ENCODE results near the gene AGBL3.
A peak's percentile ranks its signal among the peaks of the same experiment; 100 is the strongest.

The AGBL3 gene

DNA sequence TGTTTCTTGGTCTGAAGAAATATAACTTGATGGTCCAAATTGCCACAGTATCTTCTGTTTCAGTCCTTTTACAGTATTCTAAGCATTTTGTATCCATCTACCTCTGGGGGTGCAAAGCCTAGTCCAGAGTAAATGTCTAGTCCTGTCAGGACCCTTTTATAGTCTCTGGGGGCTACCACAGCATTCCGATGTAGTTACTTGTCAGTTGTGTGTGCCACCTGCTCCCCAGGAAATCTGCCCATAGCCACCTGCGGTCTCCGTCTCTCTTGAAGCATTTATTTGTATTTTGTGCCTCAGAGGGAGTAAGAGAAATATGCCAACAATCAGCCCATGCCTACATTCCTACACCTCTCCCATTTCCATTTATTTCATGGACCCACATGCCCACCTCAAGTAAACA, 12.8 kb downstream of the AGBL3 start:
- Histone ChIP-seq H2BK15ac (ENCODE audit: low read depth, poor library complexity, severe bottlenecking) (no peak overlapping the region), H2AFZ (ENCODE audit: low read depth, low read length) (no peak overlapping the region), H3K79me1 (replicated peaks; ENCODE audit: low read length, poor library complexity, severe bottlenecking) (no peaks in the 10 kb centered on the region), H3K36me3 (ENCODE audit: control insufficient read depth in 1 of 2, insufficient read depth in 2 of 2, low read depth in 1 of 2, low read length in 2 of 2) (peaks cover 3 to 11% of the 10 kb centered on the region in 2 experiments), H3K23ac (ENCODE audit: low read length in 2 of 2) (no peak overlapping the region), H3K14ac (ENCODE audit: low read length in 2 of 2) (no peak overlapping the region), H3K4me1 (ENCODE audit: control insufficient read depth, insufficient read depth, low read depth, low read length) (no peaks in the 10 kb centered on the region), H3K4me2 (ENCODE audit: low read length, poor library complexity, severe bottlenecking) (no peak overlapping the region), H4K91ac (ENCODE audit: low read length) (no peak overlapping the region), H3K4me3 (ENCODE audit: insufficient read depth in 1 of 2, low read depth in 1 of 2, low read length in 2 of 2) (no peak overlapping the region), H3K9ac (ENCODE audit: low read length) (no peak overlapping the region), H2BK12ac (ENCODE audit: low read length in 2 of 2) (no peak overlapping the region), H3K27me3 (ENCODE audit: control insufficient read depth in 1 of 2, insufficient read depth in 1 of 2, low read length in 2 of 2) (no peaks in the 10 kb centered on the region), H3K4ac (ENCODE audit: low read depth in 1 of 2, low read length in 2 of 2) (no peak overlapping the region), H3K18ac (ENCODE audit: low read depth in 1 of 2, low read length in 2 of 2) (no peak overlapping the region), H2AK5ac (ENCODE audit: low read length, severe bottlenecking) (no peak overlapping the region), H3K27ac (ENCODE audit: low read length, poor library complexity, severe bottlenecking) (no peak overlapping the region), H4K8ac (ENCODE audit: low read length) (no peak overlapping the region), H2BK5ac (ENCODE audit: low read depth, low read length, poor library complexity, severe bottlenecking) (no peak overlapping the region), H3K9me3 (ENCODE audit: control insufficient read depth, low read length) (peaks cover 6% of the 10 kb centered on the region), H2BK120ac (ENCODE audit: low read depth, low read length) (no peak overlapping the region)
- 89% methylated on average over 3 of the region's 3 CpGs for WGBS
- DNase-seq: no peak

DNA sequence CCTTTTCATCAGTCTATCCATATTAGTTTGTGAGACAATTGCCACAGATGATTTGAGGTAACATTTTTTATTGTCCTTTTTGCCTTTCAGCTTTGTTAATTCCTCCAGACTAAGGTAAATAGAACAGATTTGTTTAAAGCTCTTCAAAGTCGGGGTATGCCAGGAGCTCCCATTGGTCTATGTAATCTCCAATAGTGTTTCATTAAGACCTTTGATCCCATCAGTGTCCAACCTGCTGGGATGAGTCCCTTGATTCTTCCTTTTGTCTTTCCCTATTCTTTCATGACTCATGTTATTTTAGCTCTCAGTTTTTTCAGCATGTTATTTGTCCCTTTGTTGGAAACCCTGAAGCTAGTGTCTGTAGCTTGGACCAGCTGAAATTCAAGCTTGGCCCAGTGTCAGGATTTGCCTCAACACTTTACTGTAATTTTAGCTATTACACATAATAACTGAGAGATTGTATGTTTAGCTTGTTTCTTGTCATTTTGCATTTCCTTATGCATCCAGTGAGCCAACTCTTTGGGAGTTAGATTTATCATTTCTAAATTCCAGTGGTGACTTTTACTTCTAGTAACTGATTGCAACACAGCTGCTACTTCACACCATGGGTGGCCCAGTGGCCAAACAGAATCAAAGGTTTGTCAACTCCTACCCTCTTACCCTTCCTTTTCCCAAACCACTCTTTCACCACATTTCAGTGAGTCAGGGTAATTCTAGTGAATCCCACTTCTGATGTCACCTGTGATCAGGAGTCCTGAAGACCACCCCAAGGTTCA, 15.3 kb downstream of the AGBL3 start:
- Histone ChIP-seq H3K9ac (ENCODE audit: low read length) (no peak overlapping the region), H3K36me3 (ENCODE audit: control insufficient read depth in 1 of 2, insufficient read depth in 2 of 2, low read depth in 1 of 2, low read length in 2 of 2) (peaks cover 0 to 3% of the 10 kb centered on the region in 2 experiments), H3K27ac (ENCODE audit: low read length, poor library complexity, severe bottlenecking) (no peak overlapping the region), H3K18ac (ENCODE audit: low read depth in 1 of 2, low read length in 2 of 2) (no peak overlapping the region), H2AK5ac (ENCODE audit: low read length, severe bottlenecking) (no peak overlapping the region), H2BK12ac (ENCODE audit: low read length in 2 of 2) (no peak overlapping the region), H2BK120ac (ENCODE audit: low read depth, low read length) (no peak overlapping the region), H3K79me1 (replicated peaks; ENCODE audit: low read length, poor library complexity, severe bottlenecking) (no peaks in the 10 kb centered on the region), H2BK5ac (ENCODE audit: low read depth, low read length, poor library complexity, severe bottlenecking) (no peak overlapping the region), H4K91ac (ENCODE audit: low read length) (no peak overlapping the region), H3K4ac (ENCODE audit: low read depth in 1 of 2, low read length in 2 of 2) (no peak overlapping the region), H3K23ac (ENCODE audit: low read length in 2 of 2) (no peak overlapping the region), H2BK15ac (ENCODE audit: low read depth, poor library complexity, severe bottlenecking) (no peak overlapping the region), H3K4me3 (ENCODE audit: insufficient read depth in 1 of 2, low read depth in 1 of 2, low read length in 2 of 2) (no peak overlapping the region), H3K14ac (ENCODE audit: low read length in 2 of 2) (no peak overlapping the region), H3K4me2 (ENCODE audit: low read length, poor library complexity, severe bottlenecking) (no peak overlapping the region), H3K4me1 (ENCODE audit: control insufficient read depth, insufficient read depth, low read depth, low read length) (no peaks in the 10 kb centered on the region), H3K9me3 (ENCODE audit: control insufficient read depth, low read length) (peaks cover 6% of the 10 kb centered on the region), H3K27me3 (ENCODE audit: control insufficient read depth in 1 of 2, insufficient read depth in 1 of 2, low read length in 2 of 2) (no peaks in the 10 kb centered on the region), H4K8ac (ENCODE audit: low read length) (no peak overlapping the region), H2AFZ (ENCODE audit: low read depth, low read length) (no peak overlapping the region)
- DNase-seq: peak; percentile 15
- 100% methylated on average over 1 of the region's 1 CpG for WGBS

DNA sequence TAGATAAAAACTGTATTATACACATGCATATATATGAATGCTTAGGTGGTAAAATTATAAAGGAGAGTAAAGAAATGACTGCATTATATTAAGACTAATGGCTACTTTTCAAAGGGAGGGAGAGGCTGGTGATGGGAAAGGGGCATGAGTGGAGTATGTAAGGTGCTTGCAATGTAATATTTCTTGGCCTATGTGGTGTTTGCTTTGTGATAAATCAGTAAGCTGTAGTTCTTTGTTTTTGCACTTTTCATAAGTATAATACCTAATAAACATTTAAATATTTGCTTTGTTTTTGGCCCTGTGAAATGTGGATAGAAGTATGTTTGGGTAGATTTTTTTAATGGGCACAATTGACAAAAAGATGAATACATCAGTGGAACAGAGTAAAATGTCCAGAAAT, 25.9 kb downstream of the AGBL3 start:
- no peak overlapping the region for H3K23ac ChIP-seq (ENCODE audit: low read length in 2 of 2)
- no peak overlapping the region for H3K4ac ChIP-seq (ENCODE audit: low read depth in 1 of 2, low read length in 2 of 2)
- H2AK5ac ChIP-seq (ENCODE audit: low read length, severe bottlenecking): no peak overlapping the region
- no peak overlapping the region for H4K91ac ChIP-seq (ENCODE audit: low read length)
- H3K4me2 ChIP-seq (ENCODE audit: low read length, poor library complexity, severe bottlenecking): no peak overlapping the region
- no peak overlapping the region for H2BK15ac ChIP-seq (ENCODE audit: low read depth, poor library complexity, severe bottlenecking)
- H3K9ac ChIP-seq (ENCODE audit: low read length): no peak overlapping the region
- no peak overlapping the region for H2BK5ac ChIP-seq (ENCODE audit: low read depth, low read length, poor library complexity, severe bottlenecking)
- no peaks in the 10 kb centered on the region for H3K9me3 ChIP-seq (ENCODE audit: control insufficient read depth, low read length)
- H3K14ac ChIP-seq (ENCODE audit: low read length in 2 of 2): no peak overlapping the region
- H3K27ac ChIP-seq (ENCODE audit: low read length, poor library complexity, severe bottlenecking): no peak overlapping the region
- no peak overlapping the region for H4K8ac ChIP-seq (ENCODE audit: low read length)
- H3K4me3 ChIP-seq (ENCODE audit: insufficient read depth in 1 of 2, low read depth in 1 of 2, low read length in 2 of 2): no peak overlapping the region
- no peak overlapping the region for H3K18ac ChIP-seq (ENCODE audit: low read depth in 1 of 2, low read length in 2 of 2)
- H2AFZ ChIP-seq (ENCODE audit: low read depth, low read length): no peak overlapping the region
- no peaks in the 10 kb centered on the region for H3K4me1 ChIP-seq (ENCODE audit: control insufficient read depth, insufficient read depth, low read depth, low read length)
- no peaks in the 10 kb centered on the region for H3K27me3 ChIP-seq (ENCODE audit: control insufficient read depth in 1 of 2, insufficient read depth in 1 of 2, low read length in 2 of 2)
- H2BK12ac ChIP-seq (ENCODE audit: low read length in 2 of 2): no peak overlapping the region
- no peak for DNase-seq
- no peaks in the 10 kb centered on the region for H3K79me1 ChIP-seq (replicated peaks; ENCODE audit: low read length, poor library complexity, severe bottlenecking)
- no peaks in the 10 kb centered on the region for H3K36me3 ChIP-seq (ENCODE audit: control insufficient read depth in 1 of 2, insufficient read depth in 2 of 2, low read depth in 1 of 2, low read length in 2 of 2)
- no peak overlapping the region for H2BK120ac ChIP-seq (ENCODE audit: low read depth, low read length)

DNA sequence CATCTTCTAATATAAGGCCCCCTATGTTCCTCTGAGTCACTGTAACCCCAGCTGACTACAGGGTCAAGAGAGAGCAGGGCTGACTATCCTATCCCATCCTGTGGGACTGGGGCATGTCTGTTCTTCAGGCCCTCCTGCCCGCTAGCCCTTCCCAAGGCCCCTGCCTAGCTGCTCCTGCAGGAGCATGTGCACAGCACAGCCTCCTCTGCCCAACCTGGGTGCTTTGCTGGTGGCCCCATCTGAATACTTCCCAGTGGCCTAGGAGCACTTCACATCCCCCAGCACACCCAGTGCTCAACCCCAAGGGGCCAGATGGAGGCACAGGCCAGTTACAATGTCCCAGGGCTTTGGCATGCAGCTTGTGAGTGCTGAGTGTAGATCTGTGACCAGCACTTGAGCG, 37.3 kb downstream of the AGBL3 start:
- H3K36me3 ChIP-seq (ENCODE audit: control insufficient read depth in 1 of 2, insufficient read depth in 2 of 2, low read depth in 1 of 2, low read length in 2 of 2): no peaks in the 10 kb centered on the region
- H4K8ac ChIP-seq (ENCODE audit: low read length): no peak overlapping the region
- H2BK15ac ChIP-seq (ENCODE audit: low read depth, poor library complexity, severe bottlenecking): no peak overlapping the region
- H3K9me3 ChIP-seq (ENCODE audit: control insufficient read depth, low read length): peaks cover 9% of the 10 kb centered on the region
- H3K4me1 ChIP-seq (ENCODE audit: control insufficient read depth, insufficient read depth, low read depth, low read length): no peaks in the 10 kb centered on the region
- WGBS: 88% methylated on average over 2 of the region's 2 CpGs
- no peak for DNase-seq
- H3K4me3 ChIP-seq (ENCODE audit: insufficient read depth in 1 of 2, low read depth in 1 of 2, low read length in 2 of 2): no peak overlapping the region
- no peak overlapping the region for H2BK120ac ChIP-seq (ENCODE audit: low read depth, low read length)
- no peak overlapping the region for H3K23ac ChIP-seq (ENCODE audit: low read length in 2 of 2)
- no peak overlapping the region for H3K14ac ChIP-seq (ENCODE audit: low read length in 2 of 2)
- H4K91ac ChIP-seq (ENCODE audit: low read length): no peak overlapping the region
- H2BK5ac ChIP-seq (ENCODE audit: low read depth, low read length, poor library complexity, severe bottlenecking): no peak overlapping the region
- H3K27me3 ChIP-seq (ENCODE audit: control insufficient read depth in 1 of 2, insufficient read depth in 1 of 2, low read length in 2 of 2): no peaks in the 10 kb centered on the region
- no peak overlapping the region for H2BK12ac ChIP-seq (ENCODE audit: low read length in 2 of 2)
- H3K4ac ChIP-seq (ENCODE audit: low read depth in 1 of 2, low read length in 2 of 2): no peak overlapping the region
- H3K9ac ChIP-seq (ENCODE audit: low read length): no peak overlapping the region
- H3K4me2 ChIP-seq (ENCODE audit: low read length, poor library complexity, severe bottlenecking): no peak overlapping the region
- no peaks in the 10 kb centered on the region for H3K79me1 ChIP-seq (replicated peaks; ENCODE audit: low read length, poor library complexity, severe bottlenecking)
- H2AK5ac ChIP-seq (ENCODE audit: low read length, severe bottlenecking): no peak overlapping the region
- H2AFZ ChIP-seq (ENCODE audit: low read depth, low read length): no peak overlapping the region
- no peak overlapping the region for H3K27ac ChIP-seq (ENCODE audit: low read length, poor library complexity, severe bottlenecking)
- no peak overlapping the region for H3K18ac ChIP-seq (ENCODE audit: low read depth in 1 of 2, low read length in 2 of 2)
